Trophoblast cell (in vitro differentiated cells and primary cell): ENCODE results near the gene TBC1D9.

Source experiments
- DNase-seq, 2 donors: peaks; one replicate each; pipeline ENCODE4 v3.0.0-alpha.2; 2016
- H2AFZ ChIP-seq: 2 replicates; pipeline ENCODE4 v1.6.1; 2013; ENCODE audit warnings: low read length, moderate library complexity, mild to moderate bottlenecking; ENCODE audit not compliant: insufficient read depth, poor library complexity
- H2AK5ac ChIP-seq: 2 replicates; pipeline ENCODE4 v1.6.1; 2013; ENCODE audit warnings: mild to moderate bottlenecking, low read length
- H2BK120ac ChIP-seq: 2 replicates; pipeline ENCODE4 v1.6.1; 2013; ENCODE audit warnings: low read length, mild to moderate bottlenecking, moderate library complexity; ENCODE audit not compliant: insufficient read depth, poor library complexity
- H2BK12ac ChIP-seq: 2 replicates; pipeline ENCODE4 v1.6.1; 2013; ENCODE audit warnings: mild to moderate bottlenecking, low read length, moderate library complexity
- H2BK5ac ChIP-seq: 2 replicates; pipeline ENCODE4 v1.6.1; 2013; ENCODE audit warnings: low read length, low read depth, moderate library complexity, mild to moderate bottlenecking; ENCODE audit not compliant: poor library complexity
- H3K14ac ChIP-seq: 2 replicates; pipeline ENCODE4 v1.6.1; 2013; ENCODE audit warnings: mild to moderate bottlenecking, low read length
- H3K18ac ChIP-seq: 2 replicates; pipeline ENCODE4 v1.6.1; 2013; ENCODE audit warnings: mild to moderate bottlenecking, low read length
- H3K23ac ChIP-seq: 2 replicates; pipeline ENCODE4 v1.6.1; 2013; ENCODE audit warnings: low read length
- H3K27ac ChIP-seq: 2 replicates; pipeline ENCODE4 v1.5.1; 2013; ENCODE audit warnings: low read depth, mild to moderate bottlenecking, inconsistent platforms, low read length, moderate library complexity
- H3K27me3 ChIP-seq: 2 replicates; pipeline ENCODE4 v1.6.1; 2013; ENCODE audit warnings: inconsistent platforms, mild to moderate bottlenecking, low read length, moderate library complexity; ENCODE audit not compliant: insufficient read depth
- H3K36me3 ChIP-seq, 2 experiments: 1 replicate in 1 of 2; 2 replicates in 1 of 2; pipeline ENCODE4 v1.6.1; 2013; ENCODE audit warnings: low read length in 2 of 2, mild to moderate bottlenecking in 2 of 2, moderate library complexity in 1 of 2; ENCODE audit not compliant: insufficient read depth in 2 of 2, control insufficient read depth in 1 of 2
- H3K4ac ChIP-seq: 2 replicates; pipeline ENCODE4 v1.6.1; 2013; ENCODE audit warnings: low read depth, mild to moderate bottlenecking, low read length, moderate library complexity
- H3K4me1 ChIP-seq, 2 experiments: 1 replicate in 1 of 2; 2 replicates in 1 of 2; pipeline ENCODE4 v1.6.1; 2013; ENCODE audit warnings: low read length in 2 of 2, mild to moderate bottlenecking in 2 of 2, moderate library complexity in 1 of 2; ENCODE audit not compliant: insufficient read depth in 2 of 2, control insufficient read depth in 1 of 2
- H3K4me2 ChIP-seq: 2 replicates; pipeline ENCODE4 v1.6.1; 2013; ENCODE audit warnings: inconsistent platforms, mild to moderate bottlenecking, low read length, moderate library complexity
- H3K4me3 ChIP-seq: 2 replicates; pipeline ENCODE4 v1.5.1; 2013; ENCODE audit warnings: mild to moderate bottlenecking, low read depth, low read length, inconsistent platforms
- H3K79me1 ChIP-seq: one replicate; pipeline ENCODE4 v1.6.1; 2013; ENCODE audit warnings: low read length
- H3K79me2 ChIP-seq: 2 replicates; pipeline ENCODE4 v1.6.1; 2013; ENCODE audit warnings: low read length, mild to moderate bottlenecking; ENCODE audit not compliant: control insufficient read depth, insufficient read depth, poor library complexity
- H3K9ac ChIP-seq: 2 replicates; pipeline ENCODE4 v1.6.1; 2013; ENCODE audit warnings: mild to moderate bottlenecking, low read length
- H3K9me3 ChIP-seq: 2 replicates; pipeline ENCODE4 v1.6.1; 2013; ENCODE audit warnings: low read depth, mild to moderate bottlenecking, control low read depth, inconsistent platforms, low read length; ENCODE audit not compliant: insufficient read depth
- H4K12ac ChIP-seq: 2 replicates; pipeline ENCODE4 v1.6.1; 2013; ENCODE audit warnings: low read depth, mild to moderate bottlenecking, low read length, moderate library complexity
- H4K8ac ChIP-seq: 2 replicates; pipeline ENCODE4 v1.6.1; 2013; ENCODE audit warnings: low read depth, mild to moderate bottlenecking, low read length, moderate library complexity
- H4K91ac ChIP-seq: one replicate; pipeline ENCODE4 v1.6.1; 2013; ENCODE audit warnings: low read depth, mild to moderate bottlenecking, low read length, moderate library complexity
- WGBS: extraction: QIAGEN DNeasy Blood & Tissue Kit; methylation state at CpG from one replicate; pipeline ENCODE4 v1.1.7; 2013; ENCODE audit warnings: missing lambda C conversion rate; ENCODE audit not compliant: insufficient read length, insufficient coverage; ENCODE audit errors: extremely low coverage; 5-methylcytosine and 5-hydroxymethylcytosine counted together

Gene TBC1D9

GRCh38 chr4:140693562-140693961, 62.6 kb downstream of the TBC1D9 start:
- Histone ChIP-seq H4K8ac (no peak overlapping the region), H3K9ac (no peak overlapping the region), H2BK5ac (no peak overlapping the region), H3K27ac (no peak overlapping the region), H2BK120ac (no peak overlapping the region), H3K36me3 (peaks cover 0 to 2% of the 10 kb centered on the region in 2 experiments), H2BK12ac (no peak overlapping the region), H3K4me3 (no peak overlapping the region), H3K4ac (no peak overlapping the region), H3K4me1 (peaks cover 16 to 30% of the 10 kb centered on the region in 2 experiments), H4K91ac (no peak overlapping the region), H3K79me2 (no peaks in the 10 kb centered on the region), H3K23ac (no peak overlapping the region), H2AFZ (no peak overlapping the region), H4K12ac (no peak overlapping the region), H3K14ac (no peak overlapping the region), H3K27me3 (no peaks in the 10 kb centered on the region), H3K4me2 (no peak overlapping the region), H3K18ac (no peak overlapping the region), H2AK5ac (no peak overlapping the region), H3K9me3 (no peaks in the 10 kb centered on the region), H3K79me1 (peaks cover 10% of the 10 kb centered on the region)
- WGBS, result no CpG with 5 or more reads among the region's 1 CpG
- no peak for DNase-seq

GRCh38 chr4:140691369-140691768, 64.8 kb downstream of the TBC1D9 start:
- H3K14ac ChIP-seq, result no peak overlapping the region
- H3K27ac ChIP-seq, result no peak overlapping the region
- H2BK5ac ChIP-seq, result no peak overlapping the region
- no CpG with 5 or more reads among the region's 2 CpGs for WGBS
- H3K9ac ChIP-seq, result no peak overlapping the region
- no peak overlapping the region for H3K4me2 ChIP-seq
- H3K23ac ChIP-seq, result no peak overlapping the region
- H3K18ac ChIP-seq, result no peak overlapping the region
- H3K4ac ChIP-seq, result no peak overlapping the region
- H3K9me3 ChIP-seq, result no peaks in the 10 kb centered on the region
- no peak overlapping the region for H4K12ac ChIP-seq
- no peak overlapping the region for H2BK12ac ChIP-seq
- H4K91ac ChIP-seq, result no peak overlapping the region
- peaks cover 6% of the 10 kb centered on the region for H3K79me1 ChIP-seq
- no peak overlapping the region for H4K8ac ChIP-seq
- no peaks in the 10 kb centered on the region for H3K79me2 ChIP-seq
- peaks cover 8 to 17% of the 10 kb centered on the region in 2 experiments for H3K4me1 ChIP-seq
- DNase-seq, result peak in 1 of 2 donors; percentile 50
- no peak overlapping the region for H2BK120ac ChIP-seq
- H3K4me3 ChIP-seq, result no peak overlapping the region
- H2AFZ ChIP-seq, result no peak overlapping the region
- H3K27me3 ChIP-seq, result no peaks in the 10 kb centered on the region
- peaks cover 0 to 2% of the 10 kb centered on the region in 2 experiments for H3K36me3 ChIP-seq
- no peak overlapping the region for H2AK5ac ChIP-seq

GRCh38 chr4:140690093-140690492, 66.1 kb downstream of the TBC1D9 start:
- Histone ChIP-seq H3K4me1 (peaks cover 8 to 16% of the 10 kb centered on the region in 2 experiments), H3K9ac (no peak overlapping the region), H3K27ac (no peak overlapping the region), H3K14ac (no peak overlapping the region), H2BK12ac (peak overlapping the region; percentile 74), H2BK5ac (no peak overlapping the region), H3K4ac (peak overlapping the region; percentile 9), H3K79me1 (peaks cover 6% of the 10 kb centered on the region), H3K9me3 (no peaks in the 10 kb centered on the region), H3K4me2 (no peak overlapping the region), H2AFZ (no peak overlapping the region), H2AK5ac (no peak overlapping the region), H3K23ac (peak overlapping the region; percentile 29), H3K79me2 (no peaks in the 10 kb centered on the region), H3K4me3 (no peak overlapping the region), H4K91ac (no peak overlapping the region), H2BK120ac (no peak overlapping the region), H3K18ac (peak overlapping the region; percentile 62), H4K8ac (no peak overlapping the region), H3K27me3 (no peaks in the 10 kb centered on the region), H4K12ac (no peak overlapping the region), H3K36me3 (peaks cover 0 to 2% of the 10 kb centered on the region in 2 experiments)
- no peak for DNase-seq
- no CpG with 5 or more reads among the region's 1 CpG for WGBS

- Histone ChIP-seq H3K27ac (no peak overlapping the region), H2AK5ac (no peak overlapping the region), H3K36me3 (peaks cover 0 to 2% of the 10 kb centered on the region in 2 experiments), H3K27me3 (no peaks in the 10 kb centered on the region), H3K4ac (no peak overlapping the region), H2BK5ac (no peak overlapping the region), H2AFZ (no peak overlapping the region), H3K4me3 (no peak overlapping the region), H3K18ac (no peak overlapping the region), H3K14ac (no peak overlapping the region), H4K12ac (no peak overlapping the region), H3K79me1 (peaks cover 6% of the 10 kb centered on the region), H2BK120ac (no peak overlapping the region), H3K4me1 (peaks cover 8 to 16% of the 10 kb centered on the region in 2 experiments), H3K9ac (no peak overlapping the region), H3K9me3 (no peaks in the 10 kb centered on the region), H3K79me2 (no peaks in the 10 kb centered on the region), H4K8ac (no peak overlapping the region), H2BK12ac (no peak overlapping the region), H3K23ac (no peak overlapping the region), H4K91ac (no peak overlapping the region), H3K4me2 (no peak overlapping the region)
- no CpG with 5 or more reads among the region's 3 CpGs for WGBS
- no peak for DNase-seq
Measured at GRCh38 chr4:140689623-140690022, 66.6 kb downstream of the TBC1D9 start.
